Measurements from ENCODE around the gene TNNT1.

Gene TNNT1

DNA sequence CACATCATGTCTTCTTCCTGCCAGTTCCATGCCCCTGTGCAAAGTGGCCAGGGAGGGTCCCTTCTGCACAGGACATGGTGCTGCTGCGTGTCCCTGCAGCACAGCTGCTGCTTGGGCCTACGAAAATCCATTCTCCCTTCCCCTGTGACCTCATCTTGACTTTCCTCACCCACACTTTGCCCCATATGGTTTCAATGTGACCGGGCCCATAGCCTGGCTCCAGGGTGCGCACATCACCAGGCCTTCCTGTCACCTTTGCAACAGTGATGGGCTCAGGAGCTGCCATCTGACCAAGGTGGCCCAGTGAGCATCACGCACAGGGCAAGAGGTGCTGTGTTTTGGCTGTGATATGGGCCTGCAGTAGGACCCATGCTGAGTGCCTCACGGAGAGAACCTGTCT, 42.4 kb downstream of the TNNT1 start:
- no peak for DNase-seq

DNA sequence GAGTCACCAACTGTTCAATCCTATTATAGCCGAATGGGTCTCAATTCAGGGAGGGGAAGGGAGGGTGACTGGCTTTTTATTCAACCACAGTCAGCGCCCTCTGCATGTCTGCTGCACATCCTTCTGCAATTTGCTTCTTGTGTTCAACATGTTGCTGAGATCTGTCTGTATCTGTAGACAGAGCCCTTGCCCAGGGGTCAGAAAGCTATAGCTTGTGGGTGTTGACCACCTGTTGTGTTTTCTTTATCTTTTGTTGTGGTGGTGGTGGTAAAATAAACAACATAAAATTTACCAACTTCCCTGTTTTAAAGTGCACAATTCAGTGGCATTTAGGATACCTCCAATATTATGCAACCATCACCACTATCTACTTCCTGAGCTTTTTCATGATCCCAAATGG, 43.8 kb downstream of the TNNT1 start:
- DNase-seq: no peak

DNA sequence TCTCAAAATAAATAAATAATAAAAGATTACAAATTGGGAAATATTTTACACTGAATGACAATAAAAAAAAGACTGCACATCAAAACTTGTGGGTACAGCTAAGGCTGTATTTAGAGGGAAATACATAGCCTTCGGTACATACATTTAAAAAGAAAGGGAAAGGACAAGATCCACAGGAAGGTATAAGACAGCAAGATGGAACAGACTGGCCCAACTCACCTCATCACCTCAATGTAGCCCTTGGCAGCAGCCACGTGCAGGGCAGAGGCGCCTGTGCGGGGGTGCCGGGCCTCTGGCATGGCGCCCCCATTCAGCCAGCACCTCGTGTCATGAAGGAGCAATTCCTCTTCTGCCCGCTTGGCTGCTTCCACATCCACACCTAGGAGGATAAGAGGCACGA, 45.8 kb downstream of the TNNT1 start:
- no peak for DNase-seq

- no peak for DNase-seq
Measured at GRCh38 chr19:55101261-55101660, 47.7 kb downstream of the TNNT1 start.

DNA sequence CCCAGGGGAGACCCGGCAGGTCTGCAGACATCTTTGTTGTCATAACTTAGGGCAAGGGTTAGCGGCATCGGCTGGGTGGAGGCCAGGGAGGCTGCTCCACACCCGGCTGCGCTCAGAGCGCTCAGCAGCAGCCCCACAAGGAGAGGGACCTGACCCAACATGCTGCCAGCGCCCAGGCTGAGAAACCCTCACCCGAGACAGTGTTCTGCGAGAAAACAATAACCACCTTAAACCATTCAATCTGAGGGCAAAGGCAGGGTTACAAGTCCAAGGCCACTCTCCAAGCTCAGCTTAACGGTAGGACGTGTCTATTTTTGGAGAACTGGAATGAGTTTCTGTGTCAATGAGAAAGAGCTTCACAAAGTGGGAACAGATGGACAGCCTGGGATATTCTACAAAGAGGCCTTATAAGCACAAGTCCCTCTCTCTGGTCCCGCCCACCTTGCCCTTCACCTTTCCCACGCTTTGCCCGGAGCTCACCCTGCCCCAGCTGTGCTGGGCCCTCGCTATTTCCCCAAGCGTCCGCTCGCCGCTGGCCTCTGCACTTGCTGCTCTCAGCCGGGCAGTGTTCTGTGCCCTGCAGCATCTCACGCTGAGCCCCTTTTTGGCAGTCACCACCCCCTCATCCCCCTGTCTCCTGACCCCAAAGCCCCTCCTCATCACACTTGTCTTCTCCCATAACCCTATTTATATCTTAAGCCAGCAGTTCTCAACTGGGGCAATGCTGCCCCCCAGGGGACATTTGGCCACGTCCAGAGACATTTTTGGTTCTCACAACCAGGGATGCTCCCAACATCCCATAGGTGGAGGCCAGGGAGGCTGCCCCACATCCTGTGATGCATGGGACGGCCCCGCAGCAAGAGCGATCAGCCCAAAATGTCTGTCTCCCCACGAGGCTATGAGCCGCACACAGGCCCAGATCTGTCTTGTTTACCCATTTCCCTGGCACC, 49.2 kb downstream of the TNNT1 start:
- DNase-seq: no peak

DNA sequence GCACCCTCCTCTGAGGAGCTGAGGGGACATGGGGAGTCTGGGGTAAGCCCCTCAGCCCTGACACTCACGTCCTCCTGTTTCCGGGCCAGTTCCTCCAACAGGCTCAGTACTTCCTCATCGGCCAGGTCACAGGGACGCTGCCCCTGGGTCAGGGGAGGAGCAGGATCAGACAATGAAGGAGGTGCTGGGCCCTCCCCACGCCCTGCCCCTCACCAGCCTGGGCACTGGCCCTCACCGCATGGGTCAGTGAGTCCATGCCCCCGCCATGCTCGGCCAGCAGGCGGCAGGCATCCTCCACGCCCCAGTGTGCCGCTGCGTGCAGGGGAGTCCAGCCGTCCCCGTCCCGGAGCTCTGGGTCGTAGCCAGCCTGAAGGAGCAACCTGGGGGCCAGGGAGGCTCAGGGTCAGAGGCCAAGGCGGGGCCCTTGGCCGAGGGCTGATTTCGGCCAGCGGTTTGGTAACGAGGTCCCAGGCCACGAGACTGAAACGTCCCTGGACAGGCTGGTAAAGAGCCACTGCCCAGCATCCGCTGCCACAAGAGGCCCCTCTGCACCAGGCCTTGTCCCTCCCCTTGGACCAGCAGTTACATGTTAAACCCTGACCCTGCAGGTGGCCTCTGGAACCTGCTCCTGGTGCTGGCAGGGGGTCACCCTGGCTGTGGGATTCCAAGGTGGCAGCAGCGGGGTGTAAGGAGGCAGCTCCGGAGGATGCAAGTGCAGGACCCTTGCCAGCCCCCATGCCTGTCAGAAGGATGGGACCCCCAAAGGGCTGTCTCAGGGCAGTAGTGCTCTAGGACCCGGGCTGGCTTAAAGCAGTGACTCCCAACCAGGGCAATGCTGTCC, 50.1 kb downstream of the TNNT1 start:
- no peak for DNase-seq

DNA sequence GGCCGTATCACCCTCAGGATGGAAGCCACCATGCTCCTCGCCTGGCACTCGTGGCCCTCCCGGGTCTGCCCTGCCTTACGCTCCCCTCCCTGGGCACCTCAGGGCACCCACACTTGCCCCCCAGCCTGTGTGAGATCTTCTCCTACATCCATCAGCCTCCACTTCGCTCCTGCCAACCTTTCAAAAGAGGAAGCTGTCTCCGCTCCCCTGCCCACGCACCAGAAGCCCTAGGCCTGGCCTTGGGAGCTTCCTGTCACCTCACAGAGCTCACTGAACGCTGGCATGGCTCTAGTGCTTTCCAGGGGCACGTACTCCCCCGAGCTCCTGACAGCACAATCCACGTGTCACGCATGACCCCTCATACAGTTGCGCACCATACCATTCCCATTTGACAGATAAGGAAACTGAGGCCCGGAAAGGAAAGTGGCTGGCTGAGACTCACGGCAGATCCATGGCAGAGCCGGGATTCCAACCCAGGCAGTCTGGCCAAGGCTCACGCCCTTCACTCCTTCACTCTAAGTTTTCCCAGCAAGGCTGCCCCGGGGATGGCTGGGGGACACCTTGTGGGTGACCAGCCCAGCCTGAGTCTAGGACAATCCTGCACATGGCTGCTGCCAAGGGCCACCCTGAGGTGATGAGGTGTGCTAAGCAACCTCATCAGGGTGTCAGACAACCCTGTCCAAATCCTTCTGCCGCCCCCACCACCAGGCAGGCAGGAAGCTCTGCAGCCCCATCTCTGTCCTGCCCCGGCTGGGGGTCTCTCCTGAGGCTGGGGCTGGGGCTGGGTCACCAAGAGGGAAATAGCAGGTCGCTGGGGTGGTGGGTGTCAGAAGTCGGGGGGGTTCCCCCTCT, 50.9 kb downstream of the TNNT1 start:
- DNase-seq: no peak

GRCh38 chr19:55096061-55096701, 52.8 kb downstream of the TNNT1 start:
- no peak for DNase-seq

DNA sequence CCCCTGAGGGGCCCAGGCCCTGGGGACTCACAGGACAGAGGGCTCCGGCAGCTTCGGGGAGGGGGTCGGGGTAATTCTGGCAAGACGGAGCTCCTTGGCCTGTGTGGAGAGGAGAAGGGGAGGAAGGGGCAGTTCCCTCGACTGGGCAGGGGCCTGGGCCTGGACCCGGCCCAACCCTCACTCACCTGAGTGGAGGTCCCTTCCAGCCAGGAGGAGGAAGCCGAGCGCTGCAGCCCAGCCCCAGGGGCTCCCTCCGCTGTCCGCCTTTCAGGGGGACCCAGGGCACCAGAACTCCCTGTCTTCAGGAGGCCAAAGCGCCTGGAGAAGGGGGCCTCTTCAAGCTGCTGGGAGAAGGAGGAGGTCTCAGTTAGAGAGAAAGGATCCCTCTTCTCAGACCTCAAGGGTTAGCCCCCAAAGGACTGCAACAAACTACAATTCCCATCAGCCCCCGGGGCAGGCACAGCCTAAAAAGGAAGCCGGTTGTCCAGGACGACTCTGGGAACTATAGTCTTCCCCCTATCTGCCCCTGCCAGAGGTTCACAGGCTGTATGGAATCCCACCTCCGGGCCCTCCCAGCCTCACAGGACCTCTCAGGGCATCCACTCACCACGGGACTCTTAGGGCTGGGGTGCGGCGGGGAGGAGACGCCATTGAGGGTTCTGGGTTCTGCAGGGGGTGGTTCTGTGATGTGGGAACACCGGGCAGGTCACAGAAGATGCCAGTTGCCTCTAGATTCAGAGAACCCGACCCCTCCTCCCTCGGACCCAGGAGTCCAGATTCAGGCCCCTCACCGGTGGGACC, 53.5 kb downstream of the TNNT1 start:
- DNase-seq: no peak

DNA sequence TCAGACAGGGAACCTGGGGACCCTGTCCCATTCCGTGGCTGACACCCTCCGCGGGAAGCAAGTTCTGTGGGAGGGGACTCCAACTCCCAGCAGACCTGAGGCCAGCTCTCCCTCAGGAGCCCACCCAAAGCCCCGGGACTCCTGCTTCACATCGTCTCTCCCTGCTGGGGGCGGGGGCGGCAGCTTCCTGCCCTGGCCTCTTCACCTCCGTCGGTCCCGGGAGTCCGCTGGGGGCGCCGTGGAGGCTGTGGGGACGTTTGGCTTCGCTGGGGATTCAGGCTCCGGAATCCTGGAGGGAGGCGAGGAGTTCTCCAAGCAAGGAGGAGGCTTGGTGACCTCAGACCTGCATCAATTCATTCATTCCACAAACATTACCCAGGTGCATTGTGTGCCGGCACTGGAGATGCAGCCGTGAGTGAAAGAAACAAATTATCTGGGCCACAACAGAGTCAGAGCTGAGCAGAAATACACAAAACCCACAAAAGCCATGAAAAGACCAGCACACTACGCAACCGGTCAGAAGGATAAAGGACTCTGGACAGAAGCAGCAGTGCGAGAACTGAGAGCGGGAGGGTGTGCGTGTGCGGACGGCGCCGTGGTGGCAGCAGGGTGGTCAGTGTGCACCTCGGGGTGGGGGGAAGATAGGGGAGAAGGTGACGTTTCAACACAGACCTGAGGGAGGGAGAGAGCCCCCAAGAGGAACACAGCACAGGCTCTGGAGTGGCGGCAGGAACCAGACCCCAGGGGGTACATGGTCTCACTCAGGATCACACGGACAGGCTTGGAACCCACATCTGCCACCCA, 54.3 kb downstream of the TNNT1 start:
- DNase-seq: no peak

DNA sequence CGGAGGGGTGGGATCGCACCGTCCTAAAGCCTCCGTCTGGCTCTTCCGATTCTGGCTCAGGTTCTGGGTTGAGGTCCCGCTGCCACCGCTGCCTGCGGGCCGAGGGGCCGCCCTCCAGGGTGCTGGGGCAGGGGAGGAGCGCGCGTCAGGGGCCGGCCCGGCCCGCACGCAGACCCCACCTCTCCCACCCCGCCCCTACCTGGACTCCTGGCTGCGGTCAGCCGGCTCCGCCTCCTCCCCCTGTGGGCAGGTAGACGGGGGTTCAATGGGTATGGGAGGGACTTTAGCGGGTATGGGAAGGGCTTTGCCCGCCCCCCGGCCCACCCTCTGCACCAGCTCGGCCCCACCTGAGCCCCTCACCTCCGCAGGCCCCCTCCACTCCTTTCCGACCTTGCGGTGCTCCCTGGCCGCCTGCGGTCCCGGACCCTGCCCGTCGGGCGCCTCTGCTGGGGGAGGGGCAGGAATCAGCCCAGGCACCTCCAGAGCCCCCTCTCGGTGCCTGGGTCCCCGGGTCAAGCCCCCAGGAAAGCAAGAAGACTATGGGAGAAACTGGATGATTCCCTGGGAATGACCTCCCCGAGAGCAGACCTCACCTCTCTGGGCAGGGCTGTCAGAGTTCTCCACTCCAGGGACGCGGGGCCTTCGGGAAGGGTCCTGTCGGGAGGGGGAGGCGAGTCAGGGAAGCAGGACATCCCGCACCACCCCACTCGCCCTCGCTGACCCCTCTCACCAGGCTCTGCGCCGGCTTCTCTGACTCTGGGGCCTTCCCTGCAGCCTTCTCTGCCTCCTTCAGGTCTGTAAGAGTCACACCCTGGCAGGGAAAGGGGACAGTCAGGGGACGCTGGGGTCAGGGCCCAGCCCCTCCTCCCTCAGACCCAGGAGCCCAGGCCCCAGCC, 56.3 kb downstream of the TNNT1 start:
- no peak for DNase-seq

DNA sequence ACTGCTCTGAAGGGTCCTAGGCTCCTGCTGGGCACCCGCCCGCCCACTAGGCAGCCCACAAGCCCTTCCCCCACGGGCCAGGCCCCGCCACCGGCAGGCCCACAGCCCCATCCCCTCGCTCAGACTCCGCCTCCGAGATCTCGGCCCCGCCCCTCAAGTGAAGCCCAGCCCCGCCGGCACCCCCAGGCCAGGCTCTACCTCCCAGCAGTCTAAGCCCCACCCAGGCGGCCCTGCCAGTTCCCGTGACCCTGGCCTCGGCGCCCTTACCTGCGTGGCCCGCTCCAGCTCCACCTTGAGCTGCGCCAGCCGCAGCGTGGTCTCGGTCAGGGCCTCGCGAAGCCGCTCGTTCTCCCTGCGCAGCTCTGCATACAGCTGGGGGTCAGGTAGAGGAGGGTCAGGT, 57.1 kb downstream of the TNNT1 start:
- DNase-seq: no peak

- DNase-seq: no peak
Measured at GRCh38 chr19:55091126-55091910, 57.7 kb downstream of the TNNT1 start.

GRCh38 chr19:55090564-55090963, 58.4 kb downstream of the TNNT1 start:
- no peak for DNase-seq

- no peak for DNase-seq
Measured at GRCh38 chr19:55089342-55089944, 59.6 kb downstream of the TNNT1 start.

DNA sequence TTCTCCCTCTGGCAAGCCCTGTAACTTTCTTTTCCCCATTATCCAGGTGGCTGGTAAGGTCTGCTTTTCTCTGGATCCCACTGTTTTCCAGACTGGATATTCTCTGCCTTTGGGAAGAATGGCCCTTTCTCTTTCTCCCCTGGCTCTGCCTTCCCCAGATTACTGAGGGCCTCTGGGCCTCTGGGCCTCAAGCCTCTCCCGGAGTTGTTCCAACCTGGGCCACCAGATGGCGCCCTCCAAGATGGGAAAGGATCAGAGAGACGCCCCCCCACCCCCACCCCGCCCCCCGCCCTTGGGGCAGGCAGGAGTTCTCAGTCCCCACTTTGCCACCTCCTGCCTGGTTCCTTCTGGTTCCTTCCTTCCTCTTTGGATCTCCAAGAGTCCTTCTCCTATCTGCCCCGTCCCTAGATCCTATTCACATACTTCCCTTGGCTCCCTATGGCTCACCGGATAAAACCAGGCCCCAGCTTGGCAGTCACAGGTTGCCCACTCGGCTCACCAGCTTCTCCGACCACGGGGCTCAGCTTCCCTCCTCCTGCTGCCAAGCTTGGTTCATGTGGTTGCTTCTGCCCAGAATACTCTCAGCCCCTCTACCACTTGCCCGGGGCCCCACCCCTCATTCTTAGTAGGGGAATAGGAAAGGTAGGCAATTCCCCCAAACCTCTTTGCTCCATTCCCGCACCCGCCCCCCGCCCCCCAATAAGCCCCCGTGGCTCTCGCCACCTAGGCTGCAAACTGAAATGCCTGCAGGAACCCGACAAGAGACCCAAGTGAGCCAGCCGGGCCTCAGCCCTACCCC, 60.3 kb downstream of the TNNT1 start:
- DNase-seq: peak; percentile 91

DNA sequence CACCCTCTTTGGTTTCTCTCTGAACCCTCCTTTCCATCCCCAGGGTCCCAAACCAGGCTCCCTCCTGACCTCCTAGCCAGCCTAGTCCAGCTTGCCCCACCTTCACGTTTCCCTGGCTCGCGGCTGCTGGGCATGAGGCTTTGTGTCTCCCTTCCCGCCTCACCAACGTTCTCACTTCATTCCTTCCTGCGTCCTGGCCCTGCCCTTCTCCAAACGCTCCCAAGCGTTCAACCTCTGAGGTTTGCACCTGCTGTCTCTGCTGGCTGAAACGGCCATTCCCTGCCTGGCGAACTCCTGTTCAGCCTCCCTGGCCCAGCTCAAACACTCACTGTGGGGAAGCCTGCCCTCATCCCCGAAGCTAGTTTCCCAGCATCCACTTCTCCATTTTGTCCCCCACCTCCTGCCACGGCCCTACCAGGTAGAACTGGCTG, 61.0 kb downstream of the TNNT1 start:
- no peak for DNase-seq

GRCh38 chr19:55087542-55087901, 61.5 kb downstream of the TNNT1 start:
- DNase-seq: no peak

All from activated CD4-positive, alpha-beta T cell treated with anti-CD3 and anti-CD28 coated beads for 48 hours (primary cell).